Spleen (tissue), 7 donors: ENCODE results near the gene OR9Q2.

ENCODE experiments used
- POLR2A ChIP-seq, 3 donors: fragments of 450-650 bp; IDR thresholded peaks; one replicate each; pipeline ENCODE4 v1.5.1; 2017; ENCODE audit warnings: antibody characterized with exemption in 3 of 3, mild to moderate bottlenecking in 1 of 3
- TF ChIP-seq, protein P1 (sequence below), 11 experiments: fragments of 200-600 bp in 7 of 11; fragments of 450-650 bp in 4 of 11; sonication (generic) in 4 of 11; IDR thresholded peaks in 8 of 11; conservative IDR thresholded peaks in 3 of 11; 1 replicate in 7 of 11; 2 replicates in 4 of 11; pipeline versions ENCODE4 v1.4.0 to v1.8.0; 2016 to 2021; ENCODE audit warnings: antibody characterized with exemption in 11 of 11, inconsistent platforms in 4 of 11, mild to moderate bottlenecking in 1 of 11
- donor health status: DM: no; HTN: no; CAD: no; lungs with moderate emphysema.
- donor health status: DM: no; HTN: no; CAD: no.
- donor health status: DM: no; HTN: no; CAD: no.

DNA sequence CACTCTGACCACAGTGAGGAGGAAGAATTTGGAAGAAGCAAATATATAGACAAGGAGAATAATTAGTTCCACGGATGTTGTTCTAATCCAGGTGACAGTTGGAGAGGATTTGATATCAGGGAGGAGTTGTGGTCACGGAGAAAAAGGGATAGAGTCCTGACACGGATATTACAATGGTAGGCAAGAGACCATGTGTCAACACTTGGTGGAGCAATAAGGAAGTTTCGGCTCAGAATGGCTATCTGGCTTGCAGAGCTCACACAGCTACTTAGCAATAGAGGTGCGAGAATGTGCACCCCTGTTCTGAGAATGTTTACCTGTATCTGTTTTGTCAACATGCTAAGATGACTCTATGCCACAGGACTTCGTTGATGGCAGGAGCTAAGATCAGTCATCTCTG is 10.4 kb upstream of the OR9Q2 start:
- TF ChIP-seq, protein P1, sequence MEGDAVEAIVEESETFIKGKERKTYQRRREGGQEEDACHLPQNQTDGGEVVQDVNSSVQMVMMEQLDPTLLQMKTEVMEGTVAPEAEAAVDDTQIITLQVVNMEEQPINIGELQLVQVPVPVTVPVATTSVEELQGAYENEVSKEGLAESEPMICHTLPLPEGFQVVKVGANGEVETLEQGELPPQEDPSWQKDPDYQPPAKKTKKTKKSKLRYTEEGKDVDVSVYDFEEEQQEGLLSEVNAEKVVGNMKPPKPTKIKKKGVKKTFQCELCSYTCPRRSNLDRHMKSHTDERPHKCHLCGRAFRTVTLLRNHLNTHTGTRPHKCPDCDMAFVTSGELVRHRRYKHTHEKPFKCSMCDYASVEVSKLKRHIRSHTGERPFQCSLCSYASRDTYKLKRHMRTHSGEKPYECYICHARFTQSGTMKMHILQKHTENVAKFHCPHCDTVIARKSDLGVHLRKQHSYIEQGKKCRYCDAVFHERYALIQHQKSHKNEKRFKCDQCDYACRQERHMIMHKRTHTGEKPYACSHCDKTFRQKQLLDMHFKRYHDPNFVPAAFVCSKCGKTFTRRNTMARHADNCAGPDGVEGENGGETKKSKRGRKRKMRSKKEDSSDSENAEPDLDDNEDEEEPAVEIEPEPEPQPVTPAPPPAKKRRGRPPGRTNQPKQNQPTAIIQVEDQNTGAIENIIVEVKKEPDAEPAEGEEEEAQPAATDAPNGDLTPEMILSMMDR (IDR thresholded peaks at IDR 0.05 in 8 of 11, conservative IDR thresholded peaks at IDR 0.05 in 3 of 11), result no peak
- no peak for TF ChIP-seq POLR2A (IDR thresholded peaks at IDR 0.05)
